Kidney (tissue), 14 donors: ENCODE data around the gene SPATA3. TPM values are rescaled to one million over a fixed set of nuclear protein-coding genes. Genes with fewer than 3 reads are reported as not detected.

Experiments
- DNase-seq, 5 donors: peaks; one replicate each; pipeline ENCODE4 v3.0.0-alpha.2; 2013 to 2020
- FAIRE-seq: peaks from 2 replicates; lab custom pipeline; 2012; peaks lifted over from hg19 to GRCh38; lab: Jason Lieb, UNC
- H3K27ac ChIP-seq, 2 donors: one replicate each; pipeline ENCODE4 v1.7.0; 2013; ENCODE audit warnings: low read depth in 2 of 2, low read length in 2 of 2, inconsistent platforms in 1 of 2
- H3K27me3 ChIP-seq: one replicate; pipeline ENCODE4 v1.7.1; 2013; ENCODE audit warnings: low read length, inconsistent platforms; ENCODE audit not compliant: control insufficient read depth, insufficient read depth
- H3K36me3 ChIP-seq, 3 donors: one replicate each; pipeline versions ENCODE4 v1.7.0 to v1.7.1; 2013; ENCODE audit warnings: low read length in 3 of 3, control low read depth in 1 of 3, inconsistent platforms in 1 of 3; ENCODE audit not compliant: insufficient read depth in 3 of 3, control insufficient read depth in 2 of 3
- H3K4me1 ChIP-seq, 3 donors: one replicate each; pipeline versions ENCODE4 v1.7.0 to v1.7.1; 2013; ENCODE audit warnings: low read length in 3 of 3, inconsistent platforms in 1 of 3, low read depth in 1 of 3; ENCODE audit not compliant: control insufficient read depth in 2 of 3, insufficient read depth in 2 of 3
- H3K4me3 ChIP-seq, 3 donors: one replicate each; pipeline versions ENCODE4 v1.7.0 to v1.8.1; 2013; ENCODE audit warnings: low read length in 3 of 3, control low read depth in 1 of 3, inconsistent platforms in 1 of 3
- H3K9ac ChIP-seq, 3 donors: one replicate each; pipeline versions ENCODE4 v1.7.0 to v1.7.1; 2013; ENCODE audit warnings: low read length in 3 of 3, control low read depth in 1 of 3, inconsistent platforms in 1 of 3
- H3K9me3 ChIP-seq, 3 donors: one replicate each; pipeline versions ENCODE4 v1.7.0 to v1.7.1; 2013; ENCODE audit warnings: low read length in 3 of 3, control low read depth in 1 of 3, inconsistent platforms in 1 of 3; ENCODE audit not compliant: control insufficient read depth in 2 of 3, insufficient read depth in 1 of 3
- CTCF ChIP-seq: IDR thresholded peaks from 3 replicates; pipeline ENCODE4 v1.5.1; 2012; ENCODE audit warnings: mild to moderate bottlenecking, moderate library complexity, borderline replicate concordance; ENCODE audit not compliant: insufficient read depth; ENCODE audit errors: extremely low read depth
- intact Hi-C: fragments of 100-400 bp; cut with DNase I; formaldehyde crosslinking; loops from one replicate; pipeline ENCODE4 v1.11.1; 2022
- polyA plus RNA-seq: library from polyadenylated mRNA; stranded (reverse); fragments of 350-450 nt; fragmentation: Illumina TruSeq; extraction: RNeasy Lipid Tissue Mini Kit (QIAGEN cat#74804); gene quantifications from one replicate; pipeline ENCODE4 v1.2.3, GENCODE V29; 2014; ENCODE audit warnings: low read depth, low replicate concordance; ENCODE audit not compliant: insufficient read depth
- total RNA-seq: library from RNA; stranded (reverse); fragmentation: NEBNext Ultra II Directional; extraction: Animal tissue kit (Norgen Biotek cat#: 25700); gene quantifications from one replicate; pipeline ENCODE4 v1.2.1, GENCODE V29; 2021
- donor health status: control.
- donor health status: control.
- donor health status: control.
- donor health status: control.
- donor health status: control.
- donor health status: DM: yes; HTN: yes; CAD: no.
- donor health status: Normal renal cell carcinoma (clear cell type).

Gene SPATA3
- total and polyA plus RNA-seq, 2 donors from 2014 or later = not detected

GRCh38 chr2:230982126-230982525, 13.8 kb upstream of the SPATA3 start:
- Histone ChIP-seq H3K9ac (no peak overlapping the region), H3K36me3 (no peaks in the 10 kb centered on the region), H3K4me1 (peaks cover 0 to 3% (median 0%) of the 10 kb centered on the region in 3 donors), H3K9me3 (no peaks in the 10 kb centered on the region), H3K4me3 (no peak overlapping the region), H3K27me3 (no peaks in the 10 kb centered on the region), H3K27ac (no peak overlapping the region)
- intact Hi-C loops = loop anchor here (10.0 kb wide), 2 partner anchors 77 to 157 kb away; no protein-coding TSS in a partner anchor
- no peak for TF ChIP-seq CTCF
- DNase-seq = no peak
- FAIRE-seq = no peak

- H3K36me3 ChIP-seq = no peaks in the 10 kb centered on the region
- no peak for FAIRE-seq
- H3K9me3 ChIP-seq = no peaks in the 10 kb centered on the region
- H3K27ac ChIP-seq = no peak overlapping the region
- no peaks in the 10 kb centered on the region for H3K27me3 ChIP-seq
- no peak overlapping the region for H3K4me3 ChIP-seq
- intact Hi-C loops = loop anchor here (10.0 kb wide), 2 partner anchors 78 to 158 kb away; no protein-coding TSS in a partner anchor
- no peak for DNase-seq
- H3K4me1 ChIP-seq = peaks cover 0 to 4% (median 0%) of the 10 kb centered on the region in 3 donors
- no peak overlapping the region for H3K9ac ChIP-seq
- no peak for TF ChIP-seq CTCF
Measured at GRCh38 chr2:230982528-230982927, 13.4 kb upstream of the SPATA3 start.

GRCh38 chr2:230983566-230983965, 12.4 kb upstream of the SPATA3 start:
- no peak for TF ChIP-seq CTCF
- Histone ChIP-seq H3K27me3 (no peaks in the 10 kb centered on the region), H3K9ac (no peak overlapping the region), H3K36me3 (no peaks in the 10 kb centered on the region), H3K27ac (no peak overlapping the region), H3K4me3 (no peak overlapping the region), H3K4me1 (peaks cover 0 to 4% (median 0%) of the 10 kb centered on the region in 3 donors), H3K9me3 (no peaks in the 10 kb centered on the region)
- FAIRE-seq (no peak), DNase-seq (no peak)
- intact Hi-C loops = loop anchor here (10.0 kb wide), 2 partner anchors 79 to 159 kb away; no protein-coding TSS in a partner anchor
